Neural crest cell (in vitro differentiated cells): Measurements from ENCODE around the gene NCAPH2. TPM values are rescaled to one million over a fixed set of nuclear protein-coding genes. Genes with fewer than 3 reads are reported as not detected.

Experiments used
- DNase-seq: peaks from one replicate; pipeline ENCODE4 v3.0.0; 2021; ENCODE audit warnings: low read depth, mixed read lengths, low spot score
- H3K27ac Mint-ChIP-seq: one replicate; pipeline ENCODE4 v1.8.0; 2021; ENCODE audit warnings: mild to moderate bottlenecking, mixed read lengths; ENCODE audit not compliant: unreplicated experiment
- H3K27me3 Mint-ChIP-seq: 2 replicates; pipeline ENCODE4 v1.8.0; 2021; ENCODE audit warnings: low read depth, mild to moderate bottlenecking, mixed read lengths
- H3K36me3 Mint-ChIP-seq: 2 replicates; pipeline ENCODE4 v1.8.0; 2021; ENCODE audit warnings: low read depth, mild to moderate bottlenecking, mixed read lengths
- H3K4me1 Mint-ChIP-seq: 2 replicates; pipeline ENCODE4 v1.8.0; 2021; ENCODE audit warnings: mixed read lengths
- H3K4me3 Mint-ChIP-seq: one replicate; pipeline ENCODE4 v1.8.0; 2021; ENCODE audit warnings: mild to moderate bottlenecking, mixed read lengths
- H3K9me3 Mint-ChIP-seq: 2 replicates; pipeline ENCODE4 v1.8.0; 2021; ENCODE audit warnings: mixed read lengths
- total RNA-seq: library from RNA; stranded (reverse); gene quantifications from 2 replicates; pipeline ENCODE4 v1.2.1, GENCODE V29; 2021
- TF ChIP-seq, protein P1 (sequence below): fragments of 200-600 bp; sonication (generic); conservative IDR thresholded peaks from 2 replicates; pipeline ENCODE4 v1.5.0; 2021; ENCODE audit warnings: antibody characterized with exemption, mild to moderate bottlenecking

Gene NCAPH2
- total RNA-seq, 1 donor from 2014 or later: 114 TPM

DNA sequence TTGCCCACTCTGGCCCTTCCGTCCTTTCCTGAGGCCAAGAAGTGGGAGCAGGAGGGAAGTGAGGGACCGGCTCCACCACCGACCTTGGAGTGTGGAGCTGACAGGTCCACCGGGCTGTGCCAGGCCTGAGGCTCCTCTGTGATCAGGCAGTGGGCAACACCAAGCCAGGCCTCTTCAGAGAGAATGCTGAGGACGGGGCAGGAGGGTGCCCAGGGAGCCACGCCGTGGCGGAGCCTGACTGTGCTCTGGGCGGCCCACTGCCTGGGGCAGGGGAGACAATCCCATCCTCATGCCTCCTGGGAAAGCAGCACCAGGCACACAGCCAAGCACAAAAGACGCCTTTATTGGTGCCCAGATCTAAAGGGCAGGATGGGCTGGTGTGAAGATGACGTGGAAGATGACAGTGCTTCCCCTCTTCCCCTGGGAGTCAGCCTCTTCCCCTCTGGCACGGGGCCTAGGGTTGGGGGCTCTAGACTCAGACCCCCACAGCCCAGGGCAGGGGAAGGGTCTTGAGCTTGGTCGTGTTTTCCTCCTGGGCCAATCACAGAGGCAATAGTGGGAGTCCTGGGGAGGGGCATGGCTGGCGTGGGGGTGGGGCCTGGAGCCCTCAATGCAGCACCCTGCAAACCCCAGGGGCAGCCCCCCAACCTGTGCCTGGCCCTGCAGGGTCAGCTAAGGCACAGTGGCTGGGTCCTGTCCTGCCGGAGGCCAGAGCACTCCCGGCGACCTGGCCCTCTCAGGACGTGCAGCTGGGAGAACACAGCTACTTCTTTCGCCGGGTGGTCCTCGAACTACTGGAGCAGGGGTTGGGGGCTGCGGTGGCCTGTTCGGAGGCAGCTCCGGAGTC is 5.2 kb upstream of the NCAPH2 start:
- H3K27ac Mint-ChIP-seq: no peak overlapping the region
- no peak for DNase-seq
- peaks cover 14% of the 10 kb centered on the region for H3K4me1 Mint-ChIP-seq
- no peaks in the 10 kb centered on the region for H3K36me3 Mint-ChIP-seq
- H3K27me3 Mint-ChIP-seq: peaks cover 1% of the 10 kb centered on the region
- H3K4me3 Mint-ChIP-seq: no peak overlapping the region
- TF ChIP-seq, protein P1, sequence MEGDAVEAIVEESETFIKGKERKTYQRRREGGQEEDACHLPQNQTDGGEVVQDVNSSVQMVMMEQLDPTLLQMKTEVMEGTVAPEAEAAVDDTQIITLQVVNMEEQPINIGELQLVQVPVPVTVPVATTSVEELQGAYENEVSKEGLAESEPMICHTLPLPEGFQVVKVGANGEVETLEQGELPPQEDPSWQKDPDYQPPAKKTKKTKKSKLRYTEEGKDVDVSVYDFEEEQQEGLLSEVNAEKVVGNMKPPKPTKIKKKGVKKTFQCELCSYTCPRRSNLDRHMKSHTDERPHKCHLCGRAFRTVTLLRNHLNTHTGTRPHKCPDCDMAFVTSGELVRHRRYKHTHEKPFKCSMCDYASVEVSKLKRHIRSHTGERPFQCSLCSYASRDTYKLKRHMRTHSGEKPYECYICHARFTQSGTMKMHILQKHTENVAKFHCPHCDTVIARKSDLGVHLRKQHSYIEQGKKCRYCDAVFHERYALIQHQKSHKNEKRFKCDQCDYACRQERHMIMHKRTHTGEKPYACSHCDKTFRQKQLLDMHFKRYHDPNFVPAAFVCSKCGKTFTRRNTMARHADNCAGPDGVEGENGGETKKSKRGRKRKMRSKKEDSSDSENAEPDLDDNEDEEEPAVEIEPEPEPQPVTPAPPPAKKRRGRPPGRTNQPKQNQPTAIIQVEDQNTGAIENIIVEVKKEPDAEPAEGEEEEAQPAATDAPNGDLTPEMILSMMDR: no peak
- H3K9me3 Mint-ChIP-seq: no peaks in the 10 kb centered on the region

DNA sequence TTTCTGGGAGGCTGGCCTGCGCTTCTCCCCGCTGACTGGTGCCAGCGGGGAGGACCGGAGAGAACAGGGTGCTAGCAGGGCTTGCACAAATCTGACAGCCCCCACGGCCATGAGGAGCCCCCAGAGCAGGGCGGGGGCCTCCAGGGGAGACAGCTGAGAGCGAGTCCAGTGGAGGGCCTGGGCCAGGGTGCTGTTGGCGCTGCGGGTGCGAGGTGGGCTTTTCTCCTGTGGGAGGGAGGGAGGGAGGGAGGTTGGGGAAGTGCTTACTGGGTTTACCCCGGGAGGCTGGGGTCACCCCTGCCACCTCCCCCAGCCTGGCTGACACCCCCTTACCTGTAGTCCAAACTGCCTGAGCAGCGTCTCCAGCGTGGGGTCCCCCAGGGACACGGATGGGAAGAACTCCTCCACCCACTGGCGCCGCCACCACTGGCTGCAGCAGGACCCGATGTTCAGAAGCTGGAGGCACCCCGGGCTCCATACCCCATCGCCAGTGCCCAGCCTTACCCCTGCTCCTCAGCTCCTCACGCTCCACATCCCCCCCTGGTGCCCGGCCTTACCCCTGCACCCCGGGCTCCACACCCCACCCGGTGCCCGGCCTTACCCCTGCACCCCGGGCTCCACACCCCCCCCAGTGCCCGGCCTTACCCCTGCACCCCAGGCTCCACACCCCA is 4.4 kb upstream of the NCAPH2 start:
- Mint-ChIP-seq H3K9me3 (no peaks in the 10 kb centered on the region), H3K4me1 (peaks cover 8% of the 10 kb centered on the region), H3K27ac (no peak overlapping the region), H3K27me3 (no peaks in the 10 kb centered on the region), H3K36me3 (no peaks in the 10 kb centered on the region), H3K4me3 (no peak overlapping the region)
- DNase-seq: no peak
- TF ChIP-seq, protein P1: no peak

DNA sequence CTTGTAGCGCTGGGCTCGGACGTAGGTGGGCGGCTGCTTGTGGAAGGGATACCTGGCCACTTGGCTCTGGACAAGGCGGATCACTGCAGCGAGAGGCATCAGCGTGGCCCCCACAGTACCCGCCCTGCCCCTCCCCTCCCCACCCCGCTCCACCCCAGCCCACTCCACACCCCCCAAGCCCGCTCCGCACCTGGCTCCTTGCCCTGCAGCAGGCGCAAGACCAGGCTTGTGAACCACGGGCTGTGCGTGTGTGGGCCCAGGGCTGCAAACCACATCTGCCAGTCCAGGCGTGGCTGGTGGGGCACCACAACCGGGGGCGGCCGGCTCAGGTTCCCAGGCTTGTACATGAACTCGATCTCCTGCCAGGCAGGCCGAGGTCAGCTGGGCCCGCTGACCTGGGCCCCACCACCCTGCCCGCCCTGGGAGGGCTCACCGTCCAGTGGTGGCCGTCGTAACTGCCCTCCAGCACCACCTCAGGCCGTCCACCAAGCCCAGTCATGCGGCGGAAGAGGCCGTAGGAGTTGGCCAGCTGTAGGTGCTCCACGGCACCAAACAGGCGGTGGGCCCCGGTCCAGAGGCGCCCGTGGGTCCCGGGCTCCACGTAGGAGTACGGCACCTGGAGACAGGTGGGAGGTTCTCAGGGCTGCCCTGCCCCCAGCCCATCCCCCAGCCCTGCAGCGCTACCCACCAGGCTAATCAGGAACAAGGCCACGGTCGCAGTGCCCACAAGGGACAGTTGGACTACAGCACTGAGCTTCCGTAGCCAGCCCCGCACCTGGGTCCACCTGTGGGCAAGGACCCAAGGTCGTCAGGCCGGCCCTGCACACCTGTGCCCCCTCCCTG is 3.4 kb upstream of the NCAPH2 start:
- Mint-ChIP-seq H3K27ac (no peak overlapping the region), H3K4me3 (no peak overlapping the region), H3K36me3 (no peaks in the 10 kb centered on the region), H3K4me1 (peaks cover 14% of the 10 kb centered on the region), H3K9me3 (no peaks in the 10 kb centered on the region), H3K27me3 (no peaks in the 10 kb centered on the region)
- DNase-seq: no peak
- TF ChIP-seq, protein P1: no peak

DNA sequence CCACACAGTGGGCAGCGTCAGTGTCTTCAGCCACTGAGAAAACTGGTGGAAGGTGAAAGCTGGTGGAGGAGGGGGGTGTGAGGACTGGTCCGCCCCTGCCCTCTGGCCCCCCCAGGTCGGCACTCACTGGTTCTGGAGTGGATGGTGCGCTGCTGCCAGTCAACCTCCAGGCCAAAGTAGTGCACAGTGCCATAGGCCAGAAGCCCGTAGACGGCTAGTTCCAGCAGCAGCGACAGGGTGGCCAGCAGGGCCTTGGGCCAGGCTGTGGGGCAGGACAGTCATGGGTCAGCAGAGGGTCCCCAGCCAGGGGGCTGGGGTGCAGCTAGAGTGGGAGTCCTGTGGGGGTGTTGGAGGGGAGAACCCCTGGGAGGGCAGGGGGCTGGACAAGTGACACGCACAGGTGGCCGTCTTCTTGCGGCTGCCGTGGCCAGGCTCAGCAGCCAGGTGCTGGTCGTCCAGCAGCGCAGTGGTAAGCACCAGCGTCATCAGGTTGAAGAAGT is 2.7 kb upstream of the NCAPH2 start:
- no peaks in the 10 kb centered on the region for H3K9me3 Mint-ChIP-seq
- H3K27me3 Mint-ChIP-seq: no peaks in the 10 kb centered on the region
- H3K27ac Mint-ChIP-seq: no peak overlapping the region
- no peaks in the 10 kb centered on the region for H3K36me3 Mint-ChIP-seq
- H3K4me1 Mint-ChIP-seq: peaks cover 16% of the 10 kb centered on the region
- DNase-seq: no peak
- TF ChIP-seq, protein P1: no peak
- H3K4me3 Mint-ChIP-seq: peak overlapping the region; percentile 59

DNA sequence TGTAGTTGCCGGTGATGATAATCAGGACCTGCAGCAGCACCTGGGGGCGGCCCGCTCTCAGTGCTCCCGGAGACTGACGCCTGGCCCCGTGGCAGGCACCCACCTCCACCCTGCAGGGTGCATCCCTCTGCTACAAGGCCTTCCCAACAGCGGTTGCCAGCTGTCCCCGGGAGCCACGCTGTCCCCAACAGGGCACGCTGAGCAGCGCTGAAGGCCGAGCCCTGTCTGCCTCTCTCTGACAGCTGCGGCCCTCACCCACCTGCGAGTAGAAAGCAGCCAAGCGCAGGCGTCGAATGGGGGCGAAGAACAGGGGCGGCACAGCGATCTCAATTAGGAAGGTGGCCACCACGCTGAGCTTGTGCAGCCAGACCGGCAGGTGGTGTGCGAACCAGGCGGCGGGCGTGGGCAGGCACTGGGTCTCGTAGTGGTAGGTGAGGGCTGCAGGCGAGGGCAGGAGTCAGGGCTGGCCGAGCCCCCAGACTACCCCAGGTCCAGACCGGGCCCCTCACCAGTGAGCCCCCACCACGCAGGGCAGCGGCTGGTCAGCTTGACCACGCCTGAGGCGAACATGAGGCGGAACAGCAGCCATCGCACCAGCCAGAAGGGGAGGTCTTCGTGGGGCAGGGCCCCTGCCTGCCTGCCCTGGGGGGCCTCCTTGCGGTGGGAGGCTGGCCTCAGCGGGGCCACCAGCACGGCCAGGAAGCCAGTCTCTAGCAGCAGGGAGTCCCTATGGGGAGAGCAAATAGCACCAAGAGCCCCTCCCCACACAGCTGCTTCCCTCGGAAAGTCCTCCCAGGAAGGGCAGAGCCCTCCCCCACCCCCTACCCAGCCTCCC is 2.0 kb upstream of the NCAPH2 start:
- peaks cover 12% of the 10 kb centered on the region for H3K4me1 Mint-ChIP-seq
- H3K4me3 Mint-ChIP-seq: peak overlapping the region; percentile 95
- H3K9me3 Mint-ChIP-seq: no peaks in the 10 kb centered on the region
- H3K27me3 Mint-ChIP-seq: no peaks in the 10 kb centered on the region
- no peak overlapping the region for H3K27ac Mint-ChIP-seq
- TF ChIP-seq, protein P1: no peak
- no peaks in the 10 kb centered on the region for H3K36me3 Mint-ChIP-seq
- no peak for DNase-seq
